ENCODE measurements around the gene SLC37A3.

The SLC37A3 gene

DNA sequence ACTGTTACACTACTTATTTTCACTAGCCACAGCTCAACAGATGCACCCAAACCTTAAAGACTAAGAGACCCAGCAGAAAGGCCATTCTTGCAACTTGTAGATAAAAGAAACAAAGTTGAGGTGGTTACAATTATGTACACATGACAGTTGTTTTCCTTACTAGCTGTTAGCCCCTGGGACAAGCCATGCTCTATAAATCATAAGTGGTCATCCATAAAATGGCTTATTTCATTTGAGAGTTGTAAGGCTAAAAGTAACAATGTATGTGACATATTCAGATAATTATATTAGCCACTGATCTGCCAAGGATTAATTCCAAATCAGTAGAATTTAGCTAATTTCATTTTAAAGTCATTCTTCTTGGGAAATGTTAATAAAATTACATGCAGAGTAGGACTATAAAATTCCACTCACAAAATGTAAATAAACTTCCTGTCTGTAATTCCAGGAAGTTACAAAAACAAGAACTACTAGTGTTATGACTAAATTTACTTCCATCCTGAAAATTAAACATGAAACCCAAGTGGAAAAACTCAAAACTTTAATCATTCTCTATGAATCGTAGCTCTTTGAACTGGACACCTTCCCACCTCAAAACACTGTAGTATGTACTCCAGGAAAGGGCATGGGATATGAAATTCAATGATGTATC lies 13.3 kb downstream of the SLC37A3 start:
- Histone ChIP-seq H3K36me3 (replicated peaks) (peaks cover 5% of the 10 kb centered on the region), H3K4me3 (ENCODE audit: low read depth, low read length) (no peak overlapping the region), H3K27me3 (replicated peaks) (no peaks in the 10 kb centered on the region), H3K27ac (no peak overlapping the region)
- TF ChIP-seq, protein P1, sequence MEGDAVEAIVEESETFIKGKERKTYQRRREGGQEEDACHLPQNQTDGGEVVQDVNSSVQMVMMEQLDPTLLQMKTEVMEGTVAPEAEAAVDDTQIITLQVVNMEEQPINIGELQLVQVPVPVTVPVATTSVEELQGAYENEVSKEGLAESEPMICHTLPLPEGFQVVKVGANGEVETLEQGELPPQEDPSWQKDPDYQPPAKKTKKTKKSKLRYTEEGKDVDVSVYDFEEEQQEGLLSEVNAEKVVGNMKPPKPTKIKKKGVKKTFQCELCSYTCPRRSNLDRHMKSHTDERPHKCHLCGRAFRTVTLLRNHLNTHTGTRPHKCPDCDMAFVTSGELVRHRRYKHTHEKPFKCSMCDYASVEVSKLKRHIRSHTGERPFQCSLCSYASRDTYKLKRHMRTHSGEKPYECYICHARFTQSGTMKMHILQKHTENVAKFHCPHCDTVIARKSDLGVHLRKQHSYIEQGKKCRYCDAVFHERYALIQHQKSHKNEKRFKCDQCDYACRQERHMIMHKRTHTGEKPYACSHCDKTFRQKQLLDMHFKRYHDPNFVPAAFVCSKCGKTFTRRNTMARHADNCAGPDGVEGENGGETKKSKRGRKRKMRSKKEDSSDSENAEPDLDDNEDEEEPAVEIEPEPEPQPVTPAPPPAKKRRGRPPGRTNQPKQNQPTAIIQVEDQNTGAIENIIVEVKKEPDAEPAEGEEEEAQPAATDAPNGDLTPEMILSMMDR (IDR thresholded peaks at IDR 0.05; ENCODE audit: low read depth, low read length, missing control alignments), result no peak
- no peak for DNase-seq
- in situ Hi-C loops (cut with HindIII; ENCODE audit: low pct_ligation_motif_present, low sequenced_read_pairs), result no loop called here

DNA sequence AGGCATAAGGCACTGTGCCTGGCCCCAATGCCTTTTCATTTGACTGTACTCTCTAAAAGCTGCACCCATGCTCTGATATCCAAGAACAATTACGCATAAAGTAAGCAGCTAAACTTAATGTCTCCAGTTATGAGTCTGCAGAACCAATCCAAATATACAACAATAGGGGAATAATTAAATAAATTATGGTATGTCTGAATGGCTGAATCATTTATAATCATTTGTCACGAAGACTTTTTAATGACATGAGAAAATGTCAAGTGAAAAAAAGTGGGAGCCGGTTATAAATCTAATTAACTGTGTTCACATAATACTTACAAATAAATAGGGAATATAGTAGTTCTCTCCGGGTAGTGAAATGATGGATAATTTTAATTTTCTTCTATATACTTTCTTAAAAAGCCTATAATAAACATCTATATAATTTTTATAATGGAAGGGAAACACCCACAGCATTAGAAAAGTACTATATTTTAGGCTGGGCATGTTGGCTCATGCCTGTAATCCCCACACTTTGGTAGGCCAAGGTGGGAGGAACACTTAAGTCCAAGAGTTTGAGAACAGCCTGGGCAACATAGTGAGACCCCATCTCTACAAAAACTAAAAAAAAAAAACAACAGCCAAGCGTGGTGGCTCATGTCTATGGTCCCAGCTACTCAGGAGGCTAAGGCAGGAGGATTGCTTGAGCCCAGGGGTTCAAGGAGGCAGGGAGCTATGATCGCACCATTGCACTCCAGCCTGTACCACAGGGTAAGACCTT lies 14.2 kb downstream of the SLC37A3 start:
- in situ Hi-C loops (cut with HindIII; ENCODE audit: low pct_ligation_motif_present, low sequenced_read_pairs), result no loop called here
- H3K4me3 ChIP-seq (ENCODE audit: low read depth, low read length), result no peak overlapping the region
- no peaks in the 10 kb centered on the region for H3K27me3 ChIP-seq (replicated peaks)
- H3K27ac ChIP-seq, result no peak overlapping the region
- no peak for DNase-seq
- TF ChIP-seq, protein P1 (IDR thresholded peaks at IDR 0.05; ENCODE audit: low read depth, low read length, missing control alignments), result no peak
- H3K36me3 ChIP-seq (replicated peaks), result peaks cover 6% of the 10 kb centered on the region

DNA sequence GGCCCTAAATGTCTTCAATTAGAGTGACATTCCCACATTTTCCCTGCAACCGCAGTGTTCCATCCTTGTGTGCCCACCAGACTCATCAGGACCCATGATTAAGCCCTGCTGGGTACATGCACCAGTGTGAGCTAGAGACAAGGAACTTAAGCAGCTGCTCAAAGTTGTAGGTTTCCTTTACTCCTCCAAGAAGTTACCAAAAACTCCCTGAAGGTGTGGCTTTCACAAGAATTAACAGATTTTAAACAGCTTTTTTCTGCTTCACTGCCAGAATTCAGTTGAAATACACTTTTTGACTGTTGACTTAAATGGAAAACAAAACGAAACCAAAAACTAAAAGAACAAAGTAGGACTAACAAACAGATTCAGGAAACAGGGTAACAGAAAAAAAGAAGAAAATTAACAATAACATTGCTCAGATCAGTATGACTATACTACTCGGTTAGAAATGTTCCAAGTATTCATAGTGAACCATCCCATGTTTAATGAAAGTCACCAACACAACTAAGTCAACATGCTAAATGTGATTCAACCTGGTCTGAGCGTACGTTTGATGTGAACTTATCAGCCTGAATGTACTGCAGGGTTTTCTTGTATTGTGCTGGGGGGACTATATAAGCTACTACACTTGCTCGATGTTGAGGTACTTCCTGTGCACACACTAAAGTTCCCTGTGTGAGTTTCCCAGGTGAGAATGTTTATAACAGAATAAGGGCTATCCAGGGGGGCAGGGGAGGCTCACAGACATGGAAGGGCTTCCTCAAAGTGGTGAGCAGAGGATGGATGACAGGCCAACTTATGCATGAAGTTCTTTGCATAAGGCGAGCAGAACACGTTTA lies 22.2 kb downstream of the SLC37A3 start:
- Histone ChIP-seq H3K4me3 (ENCODE audit: low read depth, low read length) (no peak overlapping the region), H3K27ac (no peak overlapping the region), H3K36me3 (replicated peaks) (peaks cover 25% of the 10 kb centered on the region), H3K27me3 (replicated peaks) (no peaks in the 10 kb centered on the region)
- TF ChIP-seq, protein P1 (IDR thresholded peaks at IDR 0.05; ENCODE audit: low read depth, low read length, missing control alignments), result no peak
- DNase-seq, result no peak
- in situ Hi-C loops (cut with HindIII; ENCODE audit: low pct_ligation_motif_present, low sequenced_read_pairs), result no loop called here

DNA sequence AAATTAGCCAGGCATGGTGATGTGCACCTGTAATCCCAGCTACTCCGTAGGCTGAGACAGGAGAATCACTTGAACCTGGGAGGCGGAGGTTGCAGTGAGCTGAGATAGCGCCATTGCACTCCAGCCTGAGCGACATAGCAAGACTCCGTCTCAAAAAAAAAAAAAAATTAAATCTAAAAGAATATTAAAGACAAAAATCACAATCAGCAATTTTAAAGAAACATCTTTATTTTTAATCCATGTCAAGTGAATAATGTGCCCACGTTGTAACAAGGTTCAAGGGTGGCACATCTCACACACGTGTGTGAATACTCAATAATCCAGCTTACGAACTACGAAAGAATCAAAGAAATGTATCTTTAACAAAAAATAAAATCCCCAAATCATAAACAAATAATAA lies 23.0 kb downstream of the SLC37A3 start:
- peaks cover 30% of the 10 kb centered on the region for H3K36me3 ChIP-seq (replicated peaks)
- H3K27ac ChIP-seq, result no peak overlapping the region
- TF ChIP-seq, protein P1 (IDR thresholded peaks at IDR 0.05; ENCODE audit: low read depth, low read length, missing control alignments), result no peak
- H3K4me3 ChIP-seq (ENCODE audit: low read depth, low read length), result no peak overlapping the region
- in situ Hi-C loops (cut with HindIII; ENCODE audit: low pct_ligation_motif_present, low sequenced_read_pairs), result no loop called here
- no peak for DNase-seq
- H3K27me3 ChIP-seq (replicated peaks), result no peaks in the 10 kb centered on the region

DNA sequence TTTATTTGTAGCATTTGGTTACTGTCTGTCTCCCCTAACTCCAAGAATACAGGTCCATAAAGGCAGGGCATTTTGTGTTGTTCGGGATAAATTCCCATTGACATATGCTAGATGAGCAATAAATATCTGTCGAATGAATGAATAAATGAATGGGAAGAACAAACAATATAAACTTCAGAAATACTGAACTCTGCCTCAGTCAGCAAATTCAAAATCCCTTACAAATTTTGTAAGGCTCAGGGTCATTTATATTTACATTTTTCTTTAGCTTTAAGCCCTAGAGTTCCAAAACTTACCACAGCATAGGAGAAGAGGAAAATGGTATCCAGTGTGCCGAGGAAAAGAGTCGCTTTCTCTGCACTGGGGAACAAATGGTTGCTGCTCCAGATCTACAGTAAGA lies 29.0 kb downstream of the SLC37A3 start:
- Histone ChIP-seq H3K27ac (no peak overlapping the region), H3K4me3 (ENCODE audit: low read depth, low read length) (no peak overlapping the region), H3K36me3 (replicated peaks) (peaks cover 11% of the 10 kb centered on the region), H3K27me3 (replicated peaks) (no peaks in the 10 kb centered on the region)
- in situ Hi-C loops (cut with HindIII; ENCODE audit: low pct_ligation_motif_present, low sequenced_read_pairs), result no loop called here
- no peak for DNase-seq
- TF ChIP-seq, protein P1 (IDR thresholded peaks at IDR 0.05; ENCODE audit: low read depth, low read length, missing control alignments), result no peak

Data from brain microvascular endothelial cell (primary cell).